ENCODE data around the gene GRHL1.

- TF ChIP-seq CTCF (IDR thresholded peaks at IDR 0.05 in 4 of 5, conservative IDR thresholded peaks at IDR 0.05 in 1 of 5) (no peak), POLR2A (IDR thresholded peaks at IDR 0.05) (no peak)
Observed at GRCh38 chr2:10041711-10042110, 90.2 kb downstream of the GRHL1 start.
